Measurements from ENCODE around the gene ABHD1. TPM values are rescaled to one million over a fixed set of nuclear protein-coding genes. Genes with fewer than 3 reads are reported as not detected.
A peak's percentile ranks its signal among the peaks of the same experiment; 100 is the strongest.
"Not testable (repeated sequence)": the region's sequence is repeated elsewhere in the genome, so short reads cannot be mapped to it uniquely, and the experiment has no call there.

Gene ABHD1
- not detected in 2 replicates for total RNA-seq (2014; rRNA removed; shearing (Covaris generic))

DNA sequence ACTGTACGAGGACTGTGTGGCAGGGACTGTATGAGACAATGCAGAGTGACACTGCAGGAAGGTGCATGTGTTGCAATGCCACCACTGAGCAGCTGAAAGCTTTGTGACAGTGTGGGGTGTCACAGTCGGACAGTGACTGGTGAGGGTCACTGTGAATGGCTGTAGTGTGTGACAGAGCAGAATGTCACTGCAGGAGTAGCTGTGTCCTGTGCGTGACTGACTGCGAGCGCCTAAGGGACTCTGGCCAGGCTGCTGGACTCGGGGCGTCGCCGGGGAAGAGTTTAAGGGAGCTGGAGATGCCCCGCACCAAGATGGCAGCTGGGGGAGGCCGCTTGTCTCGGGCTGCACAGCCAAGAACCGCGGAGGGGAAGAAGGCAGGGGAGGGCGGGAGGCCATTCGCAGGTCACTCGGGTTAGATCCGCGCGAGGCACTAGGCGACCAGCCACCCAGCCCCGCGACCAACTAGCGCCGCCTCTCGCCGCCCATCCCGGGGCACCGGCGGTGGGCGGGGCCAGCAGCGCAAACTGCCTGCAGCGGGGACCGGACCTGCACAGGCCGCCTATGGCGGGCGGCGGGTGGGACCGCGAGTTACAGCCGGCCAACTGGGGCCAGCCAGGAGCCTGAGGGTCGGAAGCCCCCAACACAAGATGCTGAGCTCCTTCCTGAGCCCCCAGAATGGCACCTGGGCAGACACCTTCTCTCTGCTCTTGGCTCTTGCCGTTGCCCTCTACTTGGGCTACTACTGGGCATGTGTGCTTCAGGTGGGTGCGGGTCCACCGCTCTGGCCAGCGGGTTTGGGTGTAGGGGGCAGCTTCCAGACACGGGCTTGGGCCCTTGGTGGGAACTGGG, at the start of gene ABHD1:
ABHD1 (plus strand) TSS at position 514 of the 849 bp plus-strand sequence; CDS start at position 648, 134 bp downstream.
- Histone ChIP-seq H3K27me3 (peaks cover 22% of the 10 kb centered on the region), H3K36me3 (no peaks in the 10 kb centered on the region), H3K27ac (no peak within 1 kb of the TSS), H3K4me3 (peak within 1 kb of the TSS; percentile 52), H3K4me1 (no peaks in the 10 kb centered on the region), H3K9me3 (replicated peaks) (no peaks in the 10 kb centered on the region)
- DNase-seq: no peak

DNA sequence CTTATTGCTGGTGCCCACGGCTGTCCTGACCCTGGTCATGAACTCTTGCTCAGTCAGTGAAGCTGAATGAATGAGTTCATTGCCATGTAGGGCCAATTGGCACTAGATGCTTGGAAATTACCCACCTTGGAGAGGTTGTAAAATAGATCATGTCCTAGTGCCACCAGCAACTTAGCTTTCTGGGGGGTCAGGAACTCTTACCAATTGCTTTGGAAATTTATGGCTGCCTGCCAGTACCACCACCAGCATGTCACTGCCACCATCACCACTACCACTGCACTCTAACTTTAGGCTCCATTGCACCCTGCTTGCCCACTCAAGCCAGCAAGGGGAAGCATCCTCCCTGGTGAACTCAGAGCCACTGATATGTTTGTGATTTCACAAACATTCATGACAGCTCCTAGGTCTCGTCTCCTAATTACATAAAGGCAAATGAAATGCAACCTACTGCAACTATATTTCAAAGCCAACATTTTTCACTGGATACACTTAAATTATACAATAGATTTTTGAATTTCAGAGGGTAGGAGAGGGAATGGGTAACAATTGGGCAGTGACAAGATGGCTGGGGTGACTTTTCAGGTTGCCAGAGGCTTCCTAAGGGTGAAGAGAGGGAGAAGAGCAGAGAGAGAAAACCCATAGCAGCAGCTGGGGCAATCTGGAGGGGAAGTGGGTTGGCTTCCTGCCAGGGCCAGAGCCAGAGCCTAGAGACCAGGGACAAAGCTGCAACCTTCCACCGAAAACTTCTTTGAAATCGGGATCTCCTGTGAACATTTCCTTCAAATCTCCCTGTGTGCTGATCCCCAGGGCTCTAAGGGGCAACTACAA, 48.7 kb upstream of the ABHD1 start:
- H3K36me3 ChIP-seq: no peaks in the 10 kb centered on the region
- peaks cover 37% of the 10 kb centered on the region for H3K4me1 ChIP-seq
- no peaks in the 10 kb centered on the region for H3K9me3 ChIP-seq (replicated peaks)
- H3K4me3 ChIP-seq: peak overlapping the region; percentile 10; the same call in 1 of the 2 replicates
- H3K27ac ChIP-seq: peak overlapping the region; percentile 7; the same call in 1 of the 2 replicates
- no peaks in the 10 kb centered on the region for H3K27me3 ChIP-seq
- peak; percentile 87 to 95 for DNase-seq

DNA sequence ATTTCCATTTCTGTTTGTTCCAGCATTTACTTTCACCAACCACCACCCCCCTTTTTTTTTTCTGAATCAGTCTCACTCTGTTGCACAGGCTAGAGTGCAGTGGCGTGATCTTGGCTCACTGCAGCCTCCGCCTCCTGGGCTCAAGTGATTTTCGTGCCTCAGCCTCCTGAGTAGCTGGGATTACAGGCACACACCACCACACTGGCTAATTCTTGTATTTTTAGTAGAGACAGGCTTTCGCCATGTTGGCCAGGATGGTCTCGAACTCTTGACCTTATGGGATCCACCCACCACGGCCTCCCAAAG, 48.1 kb upstream of the ABHD1 start:
- Histone ChIP-seq H3K4me1 (peaks cover 42% of the 10 kb centered on the region), H3K27ac (peak overlapping the region; percentile 7; the same call in 1 of the 2 replicates), H3K4me3 (peak overlapping the region; percentile 10; the same call in 1 of the 2 replicates)
- H3K9me3 ChIP-seq (replicated peaks); DNase-seq; H3K36me3 ChIP-seq; H3K27me3 ChIP-seq: not testable (repeated sequence)

DNA sequence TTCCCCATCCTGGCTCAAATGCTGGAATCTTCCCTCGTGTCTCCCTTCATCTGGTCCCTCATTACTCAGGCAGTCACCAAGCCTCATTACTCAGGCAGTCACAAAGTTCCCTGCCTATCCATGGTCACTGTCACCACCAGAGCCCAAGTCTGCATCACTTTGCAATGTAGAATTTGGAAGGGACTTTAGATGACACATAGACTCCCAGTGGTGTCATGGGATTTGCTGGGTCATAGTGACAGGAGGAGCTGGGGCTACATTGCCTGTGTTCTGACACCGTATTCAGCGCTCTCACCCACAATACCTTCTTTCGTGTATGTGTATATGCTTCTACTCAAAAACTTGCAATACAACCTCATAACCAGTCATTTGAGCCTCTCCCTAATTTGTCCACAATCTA, 47.3 kb upstream of the ABHD1 start:
- Histone ChIP-seq H3K27me3 (no peaks in the 10 kb centered on the region), H3K4me1 (peaks cover 47% of the 10 kb centered on the region), H3K27ac (no peak overlapping the region), H3K36me3 (no peaks in the 10 kb centered on the region), H3K4me3 (no peak overlapping the region), H3K9me3 (replicated peaks) (no peaks in the 10 kb centered on the region)
- DNase-seq: no peak

- Histone ChIP-seq H3K36me3 (no peaks in the 10 kb centered on the region), H3K27ac (no peak overlapping the region), H3K4me1 (peaks cover 56% of the 10 kb centered on the region), H3K4me3 (no peak overlapping the region), H3K9me3 (replicated peaks) (no peaks in the 10 kb centered on the region), H3K27me3 (no peaks in the 10 kb centered on the region)
- no peak for DNase-seq
Observed at GRCh38 chr2:27077231-27077630, 46.4 kb upstream of the ABHD1 start.

DNA sequence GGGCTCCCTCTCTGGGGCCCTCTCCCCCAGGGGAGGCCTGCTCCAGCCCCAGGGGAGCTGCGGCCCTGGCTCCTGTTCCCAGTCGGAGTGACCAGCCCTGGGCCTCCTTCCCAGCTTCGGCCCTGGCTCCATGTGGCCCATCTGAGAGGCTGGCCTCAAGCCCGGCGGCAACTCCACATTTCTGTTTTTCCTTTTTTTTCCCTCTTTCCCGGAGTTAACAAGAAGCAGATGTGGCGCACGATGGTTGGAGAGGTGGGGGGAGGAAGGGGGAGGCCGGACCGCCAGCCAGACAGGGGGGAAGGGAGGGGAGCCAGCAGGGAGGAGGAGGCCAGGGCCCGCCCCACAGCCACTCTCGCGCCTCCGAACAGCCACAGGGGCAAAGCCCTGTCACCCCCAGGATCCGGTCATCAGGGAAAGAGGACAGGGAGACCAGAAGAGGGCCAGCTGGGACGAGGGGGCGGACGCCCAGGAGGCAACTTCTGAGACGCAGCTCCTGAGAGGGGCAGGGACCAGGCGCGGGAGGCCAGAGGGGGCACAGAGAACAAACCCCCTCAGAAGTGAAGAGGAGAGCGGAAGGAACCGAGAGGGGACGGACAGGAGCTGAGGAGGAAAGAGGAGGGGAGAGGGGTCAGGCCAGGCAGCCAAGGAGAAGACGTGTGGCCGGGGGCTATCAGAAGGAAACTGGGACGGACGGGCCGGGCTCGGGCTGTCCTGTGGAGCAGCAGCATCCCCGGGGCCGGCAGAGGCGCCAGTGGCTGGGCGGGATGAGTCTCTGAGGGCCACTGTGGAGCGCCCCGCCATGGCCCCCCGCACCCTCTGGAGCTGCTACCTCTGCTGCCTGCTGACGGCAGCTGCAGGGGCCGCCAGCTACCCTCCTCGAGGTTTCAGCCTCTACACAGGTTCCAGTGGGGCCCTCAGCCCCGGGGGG, 45.1 kb upstream of the ABHD1 start, which contains the start of gene EMILIN1:
EMILIN1 (plus strand) TSS at position 349 of the 928 bp plus-strand sequence; CDS start at position 800, 451 bp downstream.
- H3K4me3 ChIP-seq: peak within 1 kb of the TSS; percentile 67
- no peaks in the 10 kb centered on the region for H3K27me3 ChIP-seq
- no peaks in the 10 kb centered on the region for H3K36me3 ChIP-seq
- peak within 1 kb of the TSS; percentile 64 for H3K27ac ChIP-seq
- peak; percentile 87 to 89 for DNase-seq
- no peaks in the 10 kb centered on the region for H3K9me3 ChIP-seq (replicated peaks)
- H3K4me1 ChIP-seq: peaks cover 64% of the 10 kb centered on the region

GRCh38 chr2:27079233-27080139, 44.1 kb upstream of the ABHD1 start:
- Histone ChIP-seq H3K27ac (peak overlapping the region; percentile 64), H3K4me1 (peaks cover 73% of the 10 kb centered on the region), H3K36me3 (no peaks in the 10 kb centered on the region), H3K4me3 (peak overlapping the region; percentile 67), H3K27me3 (no peaks in the 10 kb centered on the region), H3K9me3 (replicated peaks) (no peaks in the 10 kb centered on the region)
- DNase-seq: no peak

DNA sequence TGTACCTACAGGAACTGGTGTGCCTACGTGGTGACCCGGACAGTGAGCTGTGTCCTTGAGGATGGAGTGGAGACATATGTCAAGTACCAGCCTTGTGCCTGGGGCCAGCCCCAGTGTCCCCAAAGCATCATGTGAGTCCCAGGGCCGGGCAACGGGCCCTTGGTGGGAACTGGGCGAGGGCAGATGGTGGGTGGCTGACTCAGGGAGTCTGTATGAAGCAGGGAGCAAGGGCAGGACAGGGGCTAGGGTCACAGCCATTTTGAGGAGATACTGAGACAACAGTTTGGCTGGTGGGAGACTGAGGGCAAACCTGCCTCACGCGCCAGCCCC, 43.5 kb upstream of the ABHD1 start:
- H3K4me3 ChIP-seq: no peak overlapping the region
- H3K27ac ChIP-seq: no peak overlapping the region
- DNase-seq: no peak

DNA sequence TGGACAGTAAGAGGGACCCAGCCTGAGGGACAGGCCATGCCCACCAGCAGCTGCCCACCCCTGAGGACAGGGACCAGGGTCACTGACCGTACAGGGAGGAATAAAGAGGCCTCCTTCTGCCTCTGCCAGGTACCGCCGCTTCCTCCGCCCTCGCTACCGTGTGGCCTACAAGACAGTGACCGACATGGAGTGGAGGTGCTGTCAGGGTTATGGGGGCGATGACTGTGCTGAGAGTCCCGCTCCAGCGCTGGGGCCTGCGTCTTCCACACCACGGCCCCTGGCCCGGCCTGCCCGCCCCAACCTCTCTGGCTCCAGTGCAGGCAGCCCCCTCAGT, 43.0 kb upstream of the ABHD1 start:
- Histone ChIP-seq H3K27ac (peak overlapping the region; percentile 4; the same call in 1 of the 2 replicates), H3K36me3 (no peaks in the 10 kb centered on the region), H3K9me3 (replicated peaks) (no peaks in the 10 kb centered on the region), H3K4me1 (peaks cover 64% of the 10 kb centered on the region), H3K4me3 (no peak overlapping the region), H3K27me3 (no peaks in the 10 kb centered on the region)
- DNase-seq: no peak

More for the DNA sequence above, 43.5 kb upstream of the ABHD1 start:
- no peaks in the 10 kb centered on the region for H3K36me3 ChIP-seq
- H3K27me3 ChIP-seq: no peaks in the 10 kb centered on the region
- H3K9me3 ChIP-seq (replicated peaks): no peaks in the 10 kb centered on the region
- peaks cover 68% of the 10 kb centered on the region for H3K4me1 ChIP-seq

- H3K27me3 ChIP-seq: no peaks in the 10 kb centered on the region
- H3K4me1 ChIP-seq: peaks cover 55% of the 10 kb centered on the region
- H3K36me3 ChIP-seq: no peaks in the 10 kb centered on the region
- peak; percentile 56 to 67 for DNase-seq
- H3K9me3 ChIP-seq (replicated peaks): no peaks in the 10 kb centered on the region
- H3K27ac ChIP-seq: peak overlapping the region; percentile 65
- H3K4me3 ChIP-seq: peak overlapping the region; percentile 36
Observed at GRCh38 chr2:27081984-27082772, 41.4 kb upstream of the ABHD1 start.

- Histone ChIP-seq H3K4me3 (peak overlapping the region; percentile 36), H3K4me1 (peaks cover 50% of the 10 kb centered on the region), H3K27me3 (no peaks in the 10 kb centered on the region), H3K36me3 (no peaks in the 10 kb centered on the region), H3K9me3 (replicated peaks) (no peaks in the 10 kb centered on the region), H3K27ac (peak overlapping the region; percentile 65)
- peak; percentile 82 to 85 for DNase-seq
Observed at GRCh38 chr2:27082773-27083409, 40.7 kb upstream of the ABHD1 start.

DNA sequence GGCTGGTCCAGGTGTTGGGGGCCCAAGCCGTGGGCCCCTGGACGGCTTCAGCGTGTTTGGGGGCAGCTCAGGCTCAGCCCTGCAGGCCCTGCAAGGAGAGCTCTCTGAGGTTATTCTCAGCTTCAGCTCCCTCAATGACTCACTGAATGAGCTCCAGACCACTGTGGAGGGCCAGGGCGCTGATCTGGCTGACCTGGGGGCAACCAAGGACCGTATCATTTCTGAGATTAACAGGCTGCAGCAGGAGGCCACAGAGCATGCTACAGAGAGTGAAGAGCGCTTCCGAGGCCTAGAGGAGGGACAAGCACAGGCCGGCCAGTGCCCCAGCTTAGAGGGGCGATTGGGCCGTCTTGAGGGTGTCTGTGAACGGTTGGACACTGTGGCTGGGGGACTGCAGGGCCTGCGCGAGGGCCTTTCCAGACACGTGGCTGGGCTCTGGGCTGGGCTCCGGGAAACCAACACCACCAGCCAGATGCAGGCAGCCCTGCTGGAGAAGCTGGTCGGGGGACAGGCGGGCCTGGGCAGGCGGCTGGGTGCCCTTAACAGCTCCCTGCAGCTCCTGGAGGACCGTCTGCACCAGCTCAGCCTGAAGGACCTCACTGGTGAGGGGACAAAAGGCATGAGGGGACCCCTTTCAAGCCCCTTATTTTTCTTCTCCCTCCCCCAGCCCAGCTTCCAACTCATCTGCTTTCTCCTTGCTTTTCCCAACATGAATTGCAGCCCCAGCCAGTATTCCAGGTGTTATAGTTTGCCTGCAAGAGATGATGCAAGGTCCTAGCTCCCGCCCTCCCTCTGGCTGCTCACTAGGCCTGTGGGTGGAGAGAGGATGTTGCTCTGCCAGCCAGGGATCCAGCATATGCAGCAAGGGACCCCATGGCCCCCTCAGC, 40.0 kb upstream of the ABHD1 start:
- Histone ChIP-seq H3K36me3 (no peaks in the 10 kb centered on the region), H3K4me1 (peaks cover 49% of the 10 kb centered on the region), H3K4me3 (peak overlapping the region; percentile 36), H3K9me3 (replicated peaks) (no peaks in the 10 kb centered on the region), H3K27ac (peak overlapping the region; percentile 65), H3K27me3 (peaks cover 2% of the 10 kb centered on the region; the same call in 1 of the 2 replicates)
- DNase-seq: peak; percentile 46 to 70
